Transverse colon (tissue), 4 donors: Measurements from ENCODE around the gene OR9A2. TPM values are rescaled to one million over a fixed set of nuclear protein-coding genes. Genes with fewer than 3 reads are reported as not detected.

ENCODE experiments used
- DNase-seq: peaks from one replicate; pipeline ENCODE4 v3.0.0-alpha.2; 2019
- H3K27ac ChIP-seq, 4 donors: fragments of 200-600 bp; sonication (generic); 2 replicates each; pipeline ENCODE4 v1.5.1; 2016 to 2018; ENCODE audit warnings: inconsistent platforms in 4 of 4
- H3K27me3 ChIP-seq: fragments of 200-600 bp; sonication (generic); 2 replicates; pipeline ENCODE4 v1.5.1; 2017; ENCODE audit warnings: inconsistent platforms
- H3K36me3 ChIP-seq, 4 donors: fragments of 200-600 bp; sonication (generic); 2 replicates each; pipeline ENCODE4 v1.5.1; 2017 to 2019; ENCODE audit warnings: inconsistent platforms in 4 of 4
- H3K4me1 ChIP-seq, 4 donors: fragments of 200-600 bp; sonication (generic); 2 replicates each; pipeline ENCODE4 v1.5.1; 2017 to 2020; ENCODE audit warnings: inconsistent platforms in 4 of 4
- H3K4me3 ChIP-seq, 4 donors: fragments of 200-600 bp; sonication (generic); 1 replicate in 1 of 4; 2 replicates in 3 of 4; pipeline versions ENCODE4 v1.5.1 to v1.6.1; 2017 to 2019; ENCODE audit warnings: inconsistent platforms in 4 of 4
- H3K9me3 ChIP-seq, 2 donors: fragments of 200-600 bp; sonication (generic); 2 replicates each; pipeline ENCODE4 v1.5.1; 2017 to 2019; ENCODE audit warnings: inconsistent platforms in 2 of 2
- EP300 ChIP-seq: sonication (generic); formaldehyde crosslinking; IDR thresholded peaks from one replicate; pipeline ENCODE4 v1.6.1; 2017; ENCODE audit warnings: antibody characterized with exemption, low read depth
- POLR2A ChIP-seq: fragments of 450-650 bp; IDR thresholded peaks from one replicate; pipeline ENCODE4 v1.6.1; 2016; ENCODE audit warnings: antibody characterized with exemption, mild to moderate bottlenecking, moderate library complexity
- POLR2AphosphoS5 ChIP-seq, 3 donors: sonication (generic); formaldehyde crosslinking; IDR thresholded peaks; one replicate each; pipeline ENCODE4 v1.6.1; 2016; ENCODE audit warnings: antibody characterized with exemption in 3 of 3
- WGBS, 2 donors: methylation state at CpG; one replicate each; pipeline ENCODE4 v1.1.5; 2018; ENCODE audit warnings: low coverage in 1 of 2; 5-methylcytosine and 5-hydroxymethylcytosine counted together
- in situ Hi-C, 4 donors: fragments of 200-750 bp; cut with MboI; loops; one replicate each; pipeline versions ENCODE4 v1.15.0 to v1.15.1; 2017; ENCODE audit warnings: low sequenced_read_pairs in 3 of 4, low pct_ligation_motif_present in 1 of 4, low pct_unique_long_range_greater_than_20kb in 1 of 4
- intact Hi-C: fragments of 100-400 bp; cut with DNase I; formaldehyde crosslinking; loops from one replicate; pipeline ENCODE4 v1.15.1; 2023; ENCODE audit warnings: low total_unique reads
- total RNA-seq, 4 donors: library from RNA; depleted of rRNA; stranded (reverse); fragments of >200 nt; gene quantifications; one replicate each; pipeline ENCODE4 v1.1.0, GENCODE V29; 2016
- TF ChIP-seq, protein P1 (sequence below), 5 experiments: fragments of 200-600 bp in 3 of 5; fragments of 450-650 bp in 2 of 5; sonication (generic) in 3 of 5; IDR thresholded peaks; 1 replicate in 2 of 5; 2 replicates in 3 of 5; pipeline ENCODE4 v1.5.1; 2016 to 2017; ENCODE audit warnings: antibody characterized with exemption in 5 of 5, inconsistent platforms in 3 of 5, mild to moderate bottlenecking in 2 of 5, moderate library complexity in 1 of 5

The OR9A2 gene
- total RNA-seq, 4 donors from 2014 or later: not detected

DNA sequence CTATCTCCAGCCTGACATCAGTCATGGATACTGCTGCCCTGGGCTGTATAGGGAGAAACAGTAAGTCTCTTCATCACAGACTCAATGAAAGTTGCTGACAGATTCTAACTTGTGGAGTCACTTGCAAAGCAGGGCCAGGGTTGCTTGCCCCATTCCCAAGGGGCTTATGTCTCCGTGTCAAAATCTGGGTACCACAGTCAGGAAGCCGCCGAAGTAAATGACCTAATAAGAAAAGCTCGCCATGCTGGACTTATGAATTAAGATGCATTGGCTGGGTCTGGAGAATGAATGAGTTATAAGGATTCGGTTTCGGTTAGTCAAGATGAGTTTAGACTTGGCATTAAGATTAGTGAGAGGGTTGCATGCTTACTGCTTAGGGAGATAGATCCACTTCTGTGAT lies 14.4 kb upstream of the OR9A2 start:
- WGBS, 2 donors: 96 to 100% methylated on average over 2 to 6 of the region's 6 CpGs

DNA sequence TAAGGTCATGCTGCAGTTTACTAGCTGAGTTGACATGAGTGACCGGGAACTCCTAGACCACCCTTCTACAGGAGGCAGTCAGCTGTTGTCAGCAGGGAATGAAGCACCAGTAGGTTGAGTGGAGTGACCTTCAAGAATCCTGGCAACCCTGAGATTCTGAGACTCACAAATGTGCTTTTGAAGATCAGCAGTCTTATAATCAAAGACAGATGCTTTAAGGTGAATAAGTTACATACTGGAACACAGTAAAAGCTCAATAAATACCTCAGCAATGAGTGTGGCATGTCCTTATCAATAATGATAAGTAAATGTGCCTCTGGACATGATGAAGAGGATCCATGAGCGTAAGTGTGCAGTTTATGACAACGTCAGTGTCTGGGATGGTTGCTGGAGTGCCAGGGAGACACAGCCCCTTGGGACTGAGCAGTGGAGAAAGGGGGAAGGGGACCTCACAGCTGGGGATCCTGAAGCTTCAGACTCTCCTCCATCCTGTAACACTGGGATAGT lies 13.3 kb upstream of the OR9A2 start:
- 80 to 83% methylated on average over 3 of the region's 3 CpGs for WGBS, 2 donors
- H3K27ac ChIP-seq: no peak overlapping the region
- H3K4me3 ChIP-seq: no peak overlapping the region
- H3K9me3 ChIP-seq: no peaks in the 10 kb centered on the region
- H3K4me1 ChIP-seq: peaks cover 0 to 5% (median 0%) of the 10 kb centered on the region in 4 donors
- H3K36me3 ChIP-seq: no peaks in the 10 kb centered on the region
- in situ Hi-C loops: no loop called here
- no peak for DNase-seq
- intact Hi-C loops: no loop called here
- TF ChIP-seq, protein P1, sequence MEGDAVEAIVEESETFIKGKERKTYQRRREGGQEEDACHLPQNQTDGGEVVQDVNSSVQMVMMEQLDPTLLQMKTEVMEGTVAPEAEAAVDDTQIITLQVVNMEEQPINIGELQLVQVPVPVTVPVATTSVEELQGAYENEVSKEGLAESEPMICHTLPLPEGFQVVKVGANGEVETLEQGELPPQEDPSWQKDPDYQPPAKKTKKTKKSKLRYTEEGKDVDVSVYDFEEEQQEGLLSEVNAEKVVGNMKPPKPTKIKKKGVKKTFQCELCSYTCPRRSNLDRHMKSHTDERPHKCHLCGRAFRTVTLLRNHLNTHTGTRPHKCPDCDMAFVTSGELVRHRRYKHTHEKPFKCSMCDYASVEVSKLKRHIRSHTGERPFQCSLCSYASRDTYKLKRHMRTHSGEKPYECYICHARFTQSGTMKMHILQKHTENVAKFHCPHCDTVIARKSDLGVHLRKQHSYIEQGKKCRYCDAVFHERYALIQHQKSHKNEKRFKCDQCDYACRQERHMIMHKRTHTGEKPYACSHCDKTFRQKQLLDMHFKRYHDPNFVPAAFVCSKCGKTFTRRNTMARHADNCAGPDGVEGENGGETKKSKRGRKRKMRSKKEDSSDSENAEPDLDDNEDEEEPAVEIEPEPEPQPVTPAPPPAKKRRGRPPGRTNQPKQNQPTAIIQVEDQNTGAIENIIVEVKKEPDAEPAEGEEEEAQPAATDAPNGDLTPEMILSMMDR (IDR thresholded peaks at IDR 0.05): no peak
- TF ChIP-seq EP300: no peak
- TF ChIP-seq POLR2AphosphoS5 (IDR thresholded peaks at IDR 0.05): no peak
- TF ChIP-seq POLR2A: no peak
- H3K27me3 ChIP-seq: no peaks in the 10 kb centered on the region

More for the DNA sequence above, 14.4 kb upstream of the OR9A2 start:
- Histone ChIP-seq H3K9me3 (no peaks in the 10 kb centered on the region), H3K27me3 (no peaks in the 10 kb centered on the region), H3K27ac (no peak overlapping the region), H3K4me1 (peaks cover 0 to 5% (median 0%) of the 10 kb centered on the region in 4 donors), H3K36me3 (no peaks in the 10 kb centered on the region), H3K4me3 (no peak overlapping the region)
- intact Hi-C loops: no loop called here
- TF ChIP-seq POLR2AphosphoS5 (IDR thresholded peaks at IDR 0.05): no peak
- no peak for DNase-seq
- in situ Hi-C loops: no loop called here

- intact Hi-C loops: no loop called here
- TF ChIP-seq EP300 (no peak), POLR2A (no peak), POLR2AphosphoS5 (IDR thresholded peaks at IDR 0.05) (no peak)
- TF ChIP-seq, protein P1 (IDR thresholded peaks at IDR 0.05): no peak
Measured at GRCh38 chr7:143038635-143039034, 11.7 kb upstream of the OR9A2 start.

DNA sequence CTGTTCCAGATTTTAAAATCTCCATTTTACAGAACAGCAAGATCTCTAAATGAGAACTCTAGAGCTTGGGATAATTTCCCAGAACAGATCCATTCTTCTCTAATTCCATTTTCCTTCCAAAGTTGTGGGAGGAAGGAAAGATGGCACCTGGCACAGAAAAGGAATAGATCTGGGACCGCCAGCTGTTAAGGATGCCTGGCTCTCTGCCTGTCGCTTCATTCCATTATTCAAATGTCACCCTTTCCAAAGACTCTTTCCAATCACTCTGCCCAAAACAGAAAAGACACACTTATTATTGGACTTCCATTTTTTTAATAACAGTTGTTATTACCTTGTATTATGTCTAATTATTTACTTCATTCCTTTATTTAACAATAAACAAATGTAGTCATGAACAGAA lies 751 bp upstream of the OR9A2 start:
- intact Hi-C loops: no loop called here
- in situ Hi-C loops: no loop called here
- TF ChIP-seq, protein P1 (IDR thresholded peaks at IDR 0.05): no peak
- TF ChIP-seq POLR2A (no peak), EP300 (no peak), POLR2AphosphoS5 (IDR thresholded peaks at IDR 0.05) (no peak)
- H3K4me3 ChIP-seq: no peak overlapping the region
- no peaks in the 10 kb centered on the region for H3K36me3 ChIP-seq
- H3K9me3 ChIP-seq: no peaks in the 10 kb centered on the region
- no peak overlapping the region for H3K27ac ChIP-seq
- no peaks in the 10 kb centered on the region for H3K27me3 ChIP-seq
- WGBS, 2 donors: 93 to 100% methylated on average over 1 to 2 of the region's 2 CpGs
- no peak for DNase-seq
- H3K4me1 ChIP-seq: no peaks in the 10 kb centered on the region

More at GRCh38 chr7:143038635-143039034, 11.7 kb upstream of the OR9A2 start:
- H3K27me3 ChIP-seq: no peaks in the 10 kb centered on the region
- H3K27ac ChIP-seq: no peak overlapping the region
- no peaks in the 10 kb centered on the region for H3K36me3 ChIP-seq
- H3K4me1 ChIP-seq: peaks cover 0 to 5% (median 0%) of the 10 kb centered on the region in 4 donors
- no peak for DNase-seq
- H3K9me3 ChIP-seq: no peaks in the 10 kb centered on the region
- 73 to 87% methylated on average over 2 to 5 of the region's 5 CpGs for WGBS, 2 donors
- in situ Hi-C loops: no loop called here
- no peak overlapping the region for H3K4me3 ChIP-seq

DNA sequence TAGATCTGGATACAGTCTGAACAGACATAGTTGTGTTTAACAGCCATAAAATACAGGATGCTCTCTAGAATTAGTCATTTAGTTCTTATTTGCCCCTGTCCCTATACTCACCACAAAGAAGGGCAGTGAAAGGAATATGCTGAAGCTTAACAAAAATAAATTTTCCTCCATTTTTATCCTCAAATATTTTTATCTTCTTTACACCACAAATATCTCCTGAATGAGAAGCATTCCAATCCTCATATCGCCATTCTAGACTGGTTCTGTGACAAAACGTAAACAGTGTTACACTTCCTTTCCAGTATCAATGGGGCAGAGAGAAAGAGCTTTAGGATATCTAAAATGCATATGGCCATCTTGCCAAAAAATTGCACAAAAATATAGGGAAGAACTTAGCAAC lies 1.6 kb downstream of the OR9A2 start:
- in situ Hi-C loops: no loop called here
- H3K4me1 ChIP-seq: no peaks in the 10 kb centered on the region
- 84 to 91% methylated on average over 2 of the region's 2 CpGs for WGBS, 2 donors

More for the DNA sequence above, 1.6 kb downstream of the OR9A2 start:
- no peaks in the 10 kb centered on the region for H3K9me3 ChIP-seq
- H3K36me3 ChIP-seq: no peaks in the 10 kb centered on the region
- intact Hi-C loops: no loop called here
- TF ChIP-seq EP300 (no peak), POLR2AphosphoS5 (IDR thresholded peaks at IDR 0.05) (no peak), POLR2A (no peak)
- TF ChIP-seq, protein P1 (IDR thresholded peaks at IDR 0.05): no peak
- H3K27ac ChIP-seq: no peak overlapping the region
- H3K27me3 ChIP-seq: no peaks in the 10 kb centered on the region
- no peak for DNase-seq
- no peak overlapping the region for H3K4me3 ChIP-seq
